ENCODE measurements around the gene PMCH.

Gene PMCH

GRCh38 chr12:102182635-102183034 lies 15.0 kb downstream of the PMCH start:
- no peak for TF ChIP-seq MYC (IDR thresholded peaks at IDR 0.05; ENCODE audit: low read depth, low read length)
- TF ChIP-seq CTCF (IDR thresholded peaks at IDR 0.05; ENCODE audit: low read depth, low read length) = no peak
- no peak for TF ChIP-seq POLR2A (IDR thresholded peaks at IDR 0.05; ENCODE audit: extremely low read depth, insufficient read length)
- no peak for TF ChIP-seq MAX (IDR thresholded peaks at IDR 0.05; ENCODE audit: low read depth, low read length)
- H3K4me3 ChIP-seq (ENCODE audit: low read depth, low read length) = no peak overlapping the region
- peak; percentile 8 for DNase-seq (ENCODE audit: low read depth)

DNA sequence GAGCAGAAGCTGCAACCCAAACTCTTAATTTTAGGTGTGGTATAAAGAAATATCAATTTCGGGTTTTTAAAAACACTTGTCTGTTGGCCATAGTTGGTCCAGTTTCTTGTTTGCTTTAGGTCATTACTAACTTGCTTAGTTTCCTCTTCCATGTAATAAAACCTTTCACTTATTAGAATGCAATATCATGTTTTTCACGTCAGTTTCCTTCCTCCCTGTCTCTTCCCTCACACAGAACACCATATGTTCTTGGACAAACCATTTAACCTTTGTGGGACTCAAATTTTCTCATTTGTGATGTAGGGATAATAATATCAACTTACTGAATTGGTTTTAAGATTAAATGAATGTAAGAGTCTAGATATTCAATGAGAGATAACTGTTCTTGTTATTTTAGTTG lies 22.9 kb downstream of the PMCH start:
- DNase-seq (ENCODE audit: low read depth) = no peak
- H3K4me3 ChIP-seq (ENCODE audit: low read depth, low read length) = no peak overlapping the region
- TF ChIP-seq POLR2A (IDR thresholded peaks at IDR 0.05; ENCODE audit: extremely low read depth, insufficient read length) (no peak), MAX (IDR thresholded peaks at IDR 0.05; ENCODE audit: low read depth, low read length) (no peak), CTCF (IDR thresholded peaks at IDR 0.05; ENCODE audit: low read depth, low read length) (no peak), MYC (IDR thresholded peaks at IDR 0.05; ENCODE audit: low read depth, low read length) (no peak)

GRCh38 chr12:102174117-102174516 lies 23.5 kb downstream of the PMCH start:
- no peak for TF ChIP-seq CTCF (IDR thresholded peaks at IDR 0.05; ENCODE audit: low read depth, low read length)
- DNase-seq (ENCODE audit: low read depth) = no peak
- no peak overlapping the region for H3K4me3 ChIP-seq (ENCODE audit: low read depth, low read length)

DNA sequence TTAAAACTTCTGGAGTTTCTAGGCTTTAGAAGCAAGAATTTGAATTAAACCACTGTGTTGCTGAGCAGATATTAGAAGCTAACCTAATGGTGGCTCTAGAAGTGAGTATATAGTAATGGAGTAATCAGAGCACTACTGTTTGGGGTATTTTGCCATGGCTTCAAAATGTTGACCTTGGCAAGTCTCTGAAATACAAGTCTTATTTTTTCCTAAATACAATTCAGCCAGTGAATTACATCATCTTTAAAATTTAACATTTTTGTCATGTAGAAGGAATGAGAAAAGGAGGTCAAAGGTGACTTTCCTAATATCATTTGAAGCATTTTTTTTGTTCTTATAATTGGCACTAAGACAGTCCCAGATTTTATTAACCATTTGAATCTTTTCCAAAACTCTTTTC lies 25.2 kb downstream of the PMCH start:
- H3K4me3 ChIP-seq (ENCODE audit: low read depth, low read length) = no peak overlapping the region
- TF ChIP-seq POLR2A (IDR thresholded peaks at IDR 0.05; ENCODE audit: extremely low read depth, insufficient read length) (no peak), MYC (IDR thresholded peaks at IDR 0.05; ENCODE audit: low read depth, low read length) (no peak), MAX (IDR thresholded peaks at IDR 0.05; ENCODE audit: low read depth, low read length) (no peak), CTCF (IDR thresholded peaks at IDR 0.05; ENCODE audit: low read depth, low read length) (no peak)
- DNase-seq (ENCODE audit: low read depth) = no peak

- no peak for DNase-seq (ENCODE audit: low read depth)
- no peak overlapping the region for H3K4me3 ChIP-seq (ENCODE audit: low read depth, low read length)
- no peak for TF ChIP-seq MYC (IDR thresholded peaks at IDR 0.05; ENCODE audit: low read depth, low read length)
- no peak for TF ChIP-seq POLR2A (IDR thresholded peaks at IDR 0.05; ENCODE audit: extremely low read depth, insufficient read length)
- TF ChIP-seq CTCF (IDR thresholded peaks at IDR 0.05; ENCODE audit: low read depth, low read length) = no peak
- no peak for TF ChIP-seq MAX (IDR thresholded peaks at IDR 0.05; ENCODE audit: low read depth, low read length)
These were observed 25.7 kb downstream of the PMCH start for GRCh38 chr12:102171951-102172350.

DNA sequence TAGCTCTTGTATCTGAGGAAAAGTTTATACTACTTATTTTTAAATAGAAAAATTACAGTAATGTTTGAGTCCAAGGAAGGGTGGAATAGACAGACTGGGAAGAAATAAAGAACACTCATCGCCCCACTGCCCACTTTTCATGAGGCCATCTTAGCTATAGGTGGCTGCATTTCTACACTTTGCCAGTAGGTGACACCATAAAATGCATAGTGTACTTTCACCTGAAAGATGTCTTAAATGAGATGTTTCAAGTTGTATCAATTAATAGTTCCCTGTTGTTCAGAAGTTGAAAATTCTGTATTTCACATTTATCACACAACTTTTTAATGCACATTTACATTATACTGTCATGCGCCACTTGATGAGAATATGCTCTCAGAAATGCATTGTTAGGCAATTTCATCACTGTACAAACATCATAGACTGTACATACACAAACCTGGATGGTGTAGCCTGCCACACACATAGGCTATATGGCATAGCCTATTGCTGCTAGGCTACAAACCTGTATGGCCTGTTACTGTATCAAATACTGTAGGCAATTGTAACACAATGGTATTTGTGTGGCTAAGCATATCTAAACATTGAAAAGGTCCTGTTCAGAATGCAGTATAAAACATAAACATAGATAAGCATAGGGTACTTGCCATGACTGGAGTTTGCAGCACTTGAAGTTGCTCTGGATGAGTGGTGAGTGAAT lies 27.6 kb downstream of the PMCH start:
- no peak overlapping the region for H3K4me3 ChIP-seq (ENCODE audit: low read depth, low read length)
- DNase-seq (ENCODE audit: low read depth) = peak; percentile 49
- TF ChIP-seq CTCF (IDR thresholded peaks at IDR 0.05; ENCODE audit: low read depth, low read length) = peak; percentile 77
- no peak for TF ChIP-seq MYC (IDR thresholded peaks at IDR 0.05; ENCODE audit: low read depth, low read length)
